Calu3 (cell line): ENCODE data around the gene IP6K3. TPM values are rescaled to one million over a fixed set of nuclear protein-coding genes. Genes with fewer than 3 reads are reported as not detected.

ENCODE experiments used
- BruUV-seq: library from RNA; stranded (reverse); fragments of 400-500 nt; replicated peaks from 2 replicates; lab custom pipeline; 2021; lab: Mats Ljungman, UMichigan
- CTCF ChIA-PET: fragments of 300-600 bp; sonication (Branson Sonifier 250); formaldehyde crosslinking; loops from one replicate; lab custom pipeline; 2022; ENCODE audit warnings: antibody characterized with exemption; lab: Charles Lee
- DNase-seq: peaks from one replicate; pipeline ENCODE4 v3.0.0; 2022
- H3K27ac Mint-ChIP-seq: one replicate; pipeline ENCODE4 v1.8.0; 2022; ENCODE audit warnings: mixed read lengths; ENCODE audit not compliant: unreplicated experiment
- H3K27me3 Mint-ChIP-seq: one replicate; pipeline ENCODE4 v1.8.0; 2022; ENCODE audit warnings: mixed read lengths; ENCODE audit not compliant: unreplicated experiment
- H3K36me3 Mint-ChIP-seq: one replicate; pipeline ENCODE4 v1.8.0; 2022; ENCODE audit warnings: mild to moderate bottlenecking, moderate library complexity, mixed read lengths; ENCODE audit not compliant: insufficient read depth, unreplicated experiment
- H3K4me1 Mint-ChIP-seq: one replicate; pipeline ENCODE4 v1.8.0; 2022; ENCODE audit warnings: mild to moderate bottlenecking, low read depth, mixed read lengths; ENCODE audit not compliant: unreplicated experiment
- H3K4me3 Mint-ChIP-seq: one replicate; pipeline ENCODE4 v1.8.0; 2022; ENCODE audit warnings: mild to moderate bottlenecking, low read depth, moderate library complexity, mixed read lengths; ENCODE audit not compliant: unreplicated experiment
- H3K9me3 Mint-ChIP-seq: one replicate; pipeline ENCODE4 v1.8.0; 2022; ENCODE audit warnings: low read depth, mixed read lengths; ENCODE audit not compliant: unreplicated experiment
- intact Hi-C: fragments of 100-400 bp; cut with micrococcal nuclease; formaldehyde crosslinking; loops from one replicate; pipeline ENCODE4 v1.10.0; 2022; ENCODE audit not compliant: unreplicated experiment
- total RNA-seq: library from RNA; stranded (reverse); gene quantifications from 2 replicates; pipeline ENCODE4 v1.2.3, GENCODE V29; 2022
- TF ChIP-seq, protein P1 (sequence below): fragments of 200-600 bp; IDR thresholded peaks from one replicate; pipeline ENCODE4 v1.8.0; 2022; ENCODE audit warnings: antibody characterized with exemption; ENCODE audit not compliant: unreplicated experiment

The IP6K3 gene
- total RNA-seq, 1 experiment from 2014 or later: not detected

DNA sequence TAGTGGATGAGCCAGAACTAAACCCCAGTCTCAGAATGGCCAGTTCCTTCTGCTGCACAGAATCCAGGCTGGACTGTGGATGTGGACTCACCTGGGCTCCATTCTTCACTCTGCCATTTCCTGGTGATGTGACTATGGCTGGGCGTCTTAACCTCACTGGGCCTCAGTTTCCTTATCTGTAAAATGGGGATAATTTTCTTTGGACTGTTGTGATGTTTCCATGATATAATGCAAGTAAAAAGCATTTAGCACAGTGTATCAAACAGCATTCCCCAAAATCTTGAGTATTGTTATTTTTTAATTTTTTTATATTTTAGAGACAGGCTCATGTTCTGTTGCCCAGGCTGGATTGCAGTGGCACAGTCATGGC is 5.9 kb upstream of the IP6K3 start:
- DNase-seq: no peak
- Mint-ChIP-seq H3K4me3 (no peak overlapping the region), H3K4me1 (peaks cover 9% of the 10 kb centered on the region), H3K27ac (no peak overlapping the region), H3K9me3 (no peaks in the 10 kb centered on the region), H3K27me3 (peaks cover 28% of the 10 kb centered on the region), H3K36me3 (no peaks in the 10 kb centered on the region)
- TF ChIP-seq, protein P1, sequence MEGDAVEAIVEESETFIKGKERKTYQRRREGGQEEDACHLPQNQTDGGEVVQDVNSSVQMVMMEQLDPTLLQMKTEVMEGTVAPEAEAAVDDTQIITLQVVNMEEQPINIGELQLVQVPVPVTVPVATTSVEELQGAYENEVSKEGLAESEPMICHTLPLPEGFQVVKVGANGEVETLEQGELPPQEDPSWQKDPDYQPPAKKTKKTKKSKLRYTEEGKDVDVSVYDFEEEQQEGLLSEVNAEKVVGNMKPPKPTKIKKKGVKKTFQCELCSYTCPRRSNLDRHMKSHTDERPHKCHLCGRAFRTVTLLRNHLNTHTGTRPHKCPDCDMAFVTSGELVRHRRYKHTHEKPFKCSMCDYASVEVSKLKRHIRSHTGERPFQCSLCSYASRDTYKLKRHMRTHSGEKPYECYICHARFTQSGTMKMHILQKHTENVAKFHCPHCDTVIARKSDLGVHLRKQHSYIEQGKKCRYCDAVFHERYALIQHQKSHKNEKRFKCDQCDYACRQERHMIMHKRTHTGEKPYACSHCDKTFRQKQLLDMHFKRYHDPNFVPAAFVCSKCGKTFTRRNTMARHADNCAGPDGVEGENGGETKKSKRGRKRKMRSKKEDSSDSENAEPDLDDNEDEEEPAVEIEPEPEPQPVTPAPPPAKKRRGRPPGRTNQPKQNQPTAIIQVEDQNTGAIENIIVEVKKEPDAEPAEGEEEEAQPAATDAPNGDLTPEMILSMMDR: no peak
- intact Hi-C loops: no loop called here
- BruUV-seq: no TSS peak
- CTCF ChIA-PET: no interaction called here

DNA sequence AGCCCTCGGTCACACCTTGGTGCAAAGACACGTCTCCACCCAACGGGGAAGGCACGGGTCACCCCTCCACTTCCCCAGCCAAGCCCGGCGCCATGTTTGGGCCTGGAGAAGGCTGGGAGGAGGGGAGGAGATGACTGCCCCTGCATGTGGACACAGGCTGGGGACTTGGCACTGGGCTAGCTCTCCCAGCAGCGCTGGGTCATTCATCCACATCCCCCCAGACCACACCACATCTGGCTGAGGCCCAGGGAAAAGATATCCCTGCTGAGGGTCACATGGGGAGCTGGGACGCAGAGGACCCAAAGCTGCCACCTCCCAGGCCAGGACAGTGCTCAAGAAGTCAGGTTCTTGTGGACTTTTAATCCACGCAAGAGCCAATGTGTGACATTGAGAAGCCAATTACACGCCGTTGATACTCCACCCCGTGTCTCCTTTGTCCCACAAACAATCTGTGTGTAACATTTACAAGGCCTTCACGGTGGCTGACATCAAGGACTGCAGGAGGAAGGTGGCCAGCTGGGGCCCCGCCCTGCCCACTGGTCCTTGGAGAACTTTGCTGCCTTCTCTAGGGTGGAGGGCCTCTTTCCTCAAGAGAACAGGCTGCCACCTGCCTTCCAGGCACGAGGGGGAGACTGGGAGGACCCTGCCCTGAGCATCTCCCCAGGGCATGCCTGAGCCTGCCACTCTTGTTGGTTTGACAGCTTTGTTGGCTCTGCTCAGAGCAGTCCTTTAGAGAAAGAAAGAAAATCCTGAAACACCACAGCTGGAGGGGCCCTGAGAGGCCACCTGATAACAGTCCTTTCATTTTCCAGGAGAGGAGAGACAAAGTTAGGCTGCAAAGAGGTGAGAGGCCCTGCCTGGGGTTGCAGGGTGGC is 5.3 kb upstream of the IP6K3 start:
- H3K27ac Mint-ChIP-seq: no peak overlapping the region

DNA sequence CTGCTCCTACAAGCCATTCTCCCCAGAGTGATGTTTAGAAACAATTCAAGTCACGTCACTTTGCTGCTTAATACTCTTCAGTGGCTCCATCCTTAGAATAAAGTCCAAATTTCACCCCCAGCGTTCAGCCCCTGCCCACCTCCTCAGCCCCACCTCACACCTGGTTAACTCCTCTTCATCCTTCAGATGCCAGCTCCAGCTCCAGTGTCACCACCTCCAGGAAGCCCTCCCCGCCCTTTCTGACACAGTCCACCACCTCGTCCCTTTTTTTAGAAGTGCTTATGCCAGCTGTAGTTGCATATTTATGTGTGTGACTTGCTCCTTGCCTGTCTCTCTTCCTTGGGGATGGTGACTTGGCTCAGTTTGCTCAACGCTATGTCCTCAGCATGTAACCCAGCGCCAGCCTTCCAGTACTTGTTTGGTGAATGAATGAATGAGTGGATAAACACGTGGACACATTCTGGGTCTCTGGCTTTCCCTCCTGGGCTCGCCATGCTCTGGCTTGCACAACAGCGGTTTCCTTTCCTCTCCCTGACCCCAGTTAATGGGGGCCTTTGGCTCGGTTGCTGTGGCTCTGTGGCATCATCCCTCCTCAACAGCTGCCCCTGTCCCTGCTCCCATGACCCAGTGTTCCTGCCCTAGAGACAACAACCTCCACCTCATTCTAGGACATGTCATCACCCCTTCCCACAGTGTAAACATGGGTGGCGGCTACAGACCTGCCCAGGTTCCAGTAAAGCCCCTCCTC is 3.7 kb upstream of the IP6K3 start:
- no TSS peak for BruUV-seq
- intact Hi-C loops: no loop called here
- TF ChIP-seq, protein P1: no peak
- Mint-ChIP-seq H3K4me3 (no peak overlapping the region), H3K9me3 (no peaks in the 10 kb centered on the region), H3K27me3 (peaks cover 38% of the 10 kb centered on the region), H3K4me1 (peaks cover 5% of the 10 kb centered on the region), H3K27ac (no peak overlapping the region), H3K36me3 (no peaks in the 10 kb centered on the region)
- CTCF ChIA-PET: interaction anchor here (0.5 to 1.0 kb wide), 2 partner anchors 39 to 1602 kb away, joined by 3 to 6 read pairs; no protein-coding TSS in a partner anchor
- DNase-seq: no peak

More for the DNA sequence above, 5.3 kb upstream of the IP6K3 start:
- Mint-ChIP-seq H3K9me3 (no peaks in the 10 kb centered on the region), H3K4me3 (no peak overlapping the region), H3K4me1 (peaks cover 2% of the 10 kb centered on the region), H3K27me3 (peaks cover 34% of the 10 kb centered on the region), H3K36me3 (no peaks in the 10 kb centered on the region)
- no TSS peak for BruUV-seq
- intact Hi-C loops: no loop called here
- TF ChIP-seq, protein P1: no peak
- no peak for DNase-seq
- CTCF ChIA-PET: interaction anchor here (0.7 to 1.0 kb wide), 2 partner anchors 19 to 39 kb away, joined by 3 to 6 read pairs; no protein-coding TSS in a partner anchor

DNA sequence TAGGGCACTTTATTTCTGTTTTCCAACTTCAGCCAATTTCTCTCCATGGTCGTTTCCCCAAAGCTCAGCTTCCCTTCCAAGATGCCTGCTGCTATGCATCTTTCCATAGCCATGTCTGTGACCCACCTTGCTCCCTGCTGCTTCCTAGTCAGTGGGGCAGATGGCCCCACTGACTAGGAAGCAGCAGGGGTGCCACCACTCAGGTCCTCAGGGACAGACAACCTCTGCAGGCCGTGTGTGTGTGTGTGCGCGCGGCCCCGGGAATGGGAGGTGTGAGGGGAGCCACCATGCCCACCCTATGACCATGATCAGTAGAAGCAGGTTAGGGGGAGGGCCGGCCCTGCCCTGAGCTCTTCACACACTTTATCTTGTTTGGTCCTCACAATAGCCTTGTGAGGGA is 2.7 kb upstream of the IP6K3 start:
- intact Hi-C loops: no loop called here
- peaks cover 10% of the 10 kb centered on the region for H3K4me1 Mint-ChIP-seq
- H3K4me3 Mint-ChIP-seq: no peak overlapping the region
- TF ChIP-seq, protein P1: no peak
- peaks cover 38% of the 10 kb centered on the region for H3K27me3 Mint-ChIP-seq
- no peak overlapping the region for H3K27ac Mint-ChIP-seq
- no peaks in the 10 kb centered on the region for H3K36me3 Mint-ChIP-seq
- no peak for DNase-seq
- CTCF ChIA-PET: interaction anchor here (0.5 to 1.3 kb wide), 3 partner anchors 12 to 1603 kb away, joined by 3 to 6 read pairs (median 5); no protein-coding TSS in a partner anchor
- no peaks in the 10 kb centered on the region for H3K9me3 Mint-ChIP-seq
- no TSS peak for BruUV-seq
